NCI-H1092 treated with DMSO at 0.1 percent for 48 hours (cell line): ENCODE results near the gene SEMA7A.
"Not testable (repeated sequence)": the region's sequence is repeated elsewhere in the genome, so short reads cannot be mapped to it uniquely, and the experiment has no call there.

ENCODE experiments used
- DNase-seq: peaks from one replicate; lab custom pipeline; 2025; lab: John Stamatoyannopoulos, UW

SEMA7A gene

GRCh38 chr15:74433592-74434262, at the start of gene SEMA7A:
SEMA7A (minus strand) TSS chr15:74433958; CDS start chr15:74433918, 40 bp downstream.
- peak; percentile 51 for DNase-seq

- DNase-seq, result no peak
These were observed 48.9 kb upstream of the SEMA7A start for GRCh38 chr15:74482661-74483060.

GRCh38 chr15:74480364-74480763, 46.6 kb upstream of the SEMA7A start:
- DNase-seq, result not testable (repeated sequence)

- not testable (repeated sequence) for DNase-seq
These were observed 37.9 kb upstream of the SEMA7A start for GRCh38 chr15:74471621-74472020.

- no peak for DNase-seq
These were observed 37.1 kb upstream of the SEMA7A start for GRCh38 chr15:74470631-74471395.

GRCh38 chr15:74468341-74469032, 34.7 kb upstream of the SEMA7A start:
- no peak for DNase-seq

- DNase-seq, result no peak
These were observed 32.8 kb upstream of the SEMA7A start for GRCh38 chr15:74466570-74466969.

GRCh38 chr15:74464897-74465296, 31.1 kb upstream of the SEMA7A start:
- no peak for DNase-seq

- no peak for DNase-seq
These were observed 30.5 kb upstream of the SEMA7A start for GRCh38 chr15:74464216-74464615.

GRCh38 chr15:74463634-74464033, 29.9 kb upstream of the SEMA7A start:
- DNase-seq, result no peak

- no peak for DNase-seq
These were observed 28.2 kb upstream of the SEMA7A start for GRCh38 chr15:74461847-74462511.

GRCh38 chr15:74460871-74461846, 27.4 kb upstream of the SEMA7A start, which contains the start of gene UBL7:
UBL7 (minus strand) TSS chr15:74461160; CDS start chr15:74458867, 2,293 bp downstream.
- DNase-seq, result peak; percentile 83

GRCh38 chr15:74460298-74460697, 26.5 kb upstream of the SEMA7A start:
- no peak for DNase-seq

GRCh38 chr15:74459798-74460197, 26.0 kb upstream of the SEMA7A start:
- not testable (repeated sequence) for DNase-seq

- DNase-seq, result no peak
These were observed 24.7 kb upstream of the SEMA7A start for GRCh38 chr15:74458473-74458872.

- not testable (repeated sequence) for DNase-seq
These were observed 23.3 kb upstream of the SEMA7A start for GRCh38 chr15:74457036-74457435.

GRCh38 chr15:74454764-74455500, 21.2 kb upstream of the SEMA7A start:
- DNase-seq, result no peak

GRCh38 chr15:74453925-74454763, 20.4 kb upstream of the SEMA7A start:
- DNase-seq, result no peak
